CD4-positive, alpha-beta T cell (primary cell): ENCODE measurements around the gene TMA7. TPM values are rescaled to one million over a fixed set of nuclear protein-coding genes. Genes with fewer than 3 reads are reported as not detected.

Experiments
- ATAC-seq: fragments of 200-7000 bp; cut with Tn5 transposase; one replicate; pipeline ENCODE4 v1.10.0; 2022; ENCODE audit warnings: mild to moderate bottlenecking; ENCODE audit not compliant: poor library complexity
- CTCF ChIA-PET: fragments of 350-600 bp; sonication (Branson Sonifier 250); formaldehyde crosslinking; loops from one replicate; lab custom pipeline; 2021; ENCODE audit warnings: antibody characterized with exemption, inconsistent platforms; lab: Charles Lee
- POLR2A ChIA-PET: fragments of 350-600 bp; sonication (Branson Sonifier 250); formaldehyde crosslinking; loops from one replicate; lab custom pipeline; 2021; ENCODE audit warnings: antibody characterized with exemption, inconsistent platforms; lab: Charles Lee
- DNase-seq, 14 experiments: peaks; one replicate each; pipeline ENCODE4 v3.0.0-alpha.2; 2013 to 2020; ENCODE audit warnings: mixed read lengths in 2 of 14
- H3K27ac ChIP-seq, 2 donors: one replicate each; pipeline versions ENCODE4 v1.5.1 to v1.7.0; 2013; ENCODE audit warnings: low read length in 2 of 2, low read depth in 1 of 2, mild to moderate bottlenecking in 1 of 2
- H3K27me3 ChIP-seq, 2 experiments: 1 replicate in 1 of 2; 2 replicates in 1 of 2; pipeline versions ENCODE4 v1.6.1 to v1.7.0; 2013; ENCODE audit warnings: low read length in 2 of 2, control low read depth in 1 of 2, mild to moderate bottlenecking in 1 of 2, moderate library complexity in 1 of 2; ENCODE audit not compliant: insufficient read depth in 2 of 2, control insufficient read depth in 1 of 2
- H3K36me3 ChIP-seq: one replicate; pipeline ENCODE4 v1.6.1; 2013; ENCODE audit warnings: low read length, control low read depth; ENCODE audit not compliant: insufficient read depth
- H3K4me1 ChIP-seq: one replicate; pipeline ENCODE4 v1.6.1; 2013; ENCODE audit warnings: low read length, control low read depth; ENCODE audit not compliant: insufficient read depth
- H3K4me3 ChIP-seq: one replicate; pipeline ENCODE4 v1.5.1; 2013; ENCODE audit warnings: mild to moderate bottlenecking, low read length, moderate library complexity
- H3K9me3 ChIP-seq, 2 experiments: 1 replicate in 1 of 2; 2 replicates in 1 of 2; pipeline versions ENCODE4 v1.6.1 to v1.7.0; 2013; ENCODE audit warnings: low read length in 2 of 2, mild to moderate bottlenecking in 2 of 2, control low read depth in 1 of 2, moderate library complexity in 1 of 2; ENCODE audit not compliant: control insufficient read depth in 1 of 2, insufficient read depth in 1 of 2
- H3K27ac Mint-ChIP-seq: one replicate; pipeline ENCODE4 v1.8.0; 2020; ENCODE audit warnings: mixed read lengths
- H3K27me3 Mint-ChIP-seq: one replicate; pipeline ENCODE4 v1.8.0; 2021; ENCODE audit warnings: mixed read lengths
- H3K36me3 Mint-ChIP-seq: one replicate; pipeline ENCODE4 v1.8.0; 2021; ENCODE audit warnings: low read depth, mixed read lengths
- H3K4me1 Mint-ChIP-seq: one replicate; pipeline ENCODE4 v1.8.0; 2021; ENCODE audit warnings: low read depth, mixed read lengths
- H3K4me3 Mint-ChIP-seq: one replicate; pipeline ENCODE4 v1.8.0; 2020; ENCODE audit warnings: mild to moderate bottlenecking, mixed read lengths
- H3K9me3 Mint-ChIP-seq: one replicate; pipeline ENCODE4 v1.8.0; 2020; ENCODE audit warnings: mixed read lengths
- CTCF ChIP-seq: fragments of 200-600 bp; IDR thresholded peaks from one replicate; pipeline ENCODE4 v1.8.0; 2022; ENCODE audit warnings: antibody characterized with exemption, mild to moderate bottlenecking
- intact Hi-C, 2 experiments: fragments of 100-400 bp; cut with DNase I in 1 of 2; cut with micrococcal nuclease in 1 of 2; formaldehyde crosslinking; loops; one replicate each; pipeline versions ENCODE4 v1.15.1 to v1.9.0; 2023 to 2025; cut with DNase I, micrococcal nuclease
- total RNA-seq, 174 experiments: library from RNA in 2 of 174; stranded (reverse) in 2 of 174; gene quantifications; one replicate each; pipeline ENCODE4 v1.2.3 and lab custom pipeline; 2021 to 2026

TMA7 gene
- total RNA-seq, 2 experiments from 2014 or later = 289 to 297 TPM

- POLR2A ChIA-PET = no interaction called here
These were observed 32.4 kb upstream of the TMA7 start for GRCh38 chr3:48407542-48408099.

GRCh38 chr3:48408823-48409281 lies 31.2 kb upstream of the TMA7 start:
- POLR2A ChIA-PET = no interaction called here
- H3K4me1 Mint-ChIP-seq = no peaks in the 10 kb centered on the region
- intact Hi-C loops = no loop called here
- no peak for TF ChIP-seq CTCF
- no peaks in the 10 kb centered on the region for H3K36me3 Mint-ChIP-seq
- H3K27ac Mint-ChIP-seq = no peak overlapping the region
- no peaks in the 10 kb centered on the region for H3K27me3 Mint-ChIP-seq
- Histone ChIP-seq H3K4me3 (no peak overlapping the region), H3K27me3 (no peaks in the 10 kb centered on the region), H3K9me3 (no peaks in the 10 kb centered on the region), H3K27ac (no peak overlapping the region), H3K4me1 (no peaks in the 10 kb centered on the region), H3K36me3 (no peaks in the 10 kb centered on the region)
- CTCF ChIA-PET = interaction anchor here (2.4 kb wide), 1 partner anchor 27 kb away, joined by 14 read pairs; no protein-coding TSS in a partner anchor
- DNase-seq = peak in 2 of 14 experiments; percentile 1 to 25
- no peak overlapping the region for H3K4me3 Mint-ChIP-seq
- H3K9me3 Mint-ChIP-seq = no peaks in the 10 kb centered on the region
- ATAC-seq = no peak

More at GRCh38 chr3:48407542-48408099, 32.4 kb upstream of the TMA7 start:
- H3K27me3 ChIP-seq = no peaks in the 10 kb centered on the region
- Mint-ChIP-seq H3K27me3 (no peaks in the 10 kb centered on the region), H3K36me3 (no peaks in the 10 kb centered on the region), H3K27ac (no peak overlapping the region), H3K4me3 (no peak overlapping the region), H3K4me1 (no peaks in the 10 kb centered on the region), H3K9me3 (no peaks in the 10 kb centered on the region)
- no peak for TF ChIP-seq CTCF
- H3K27ac ChIP-seq = no peak overlapping the region
- intact Hi-C loops = no loop called here
- H3K9me3 ChIP-seq = no peaks in the 10 kb centered on the region
- ATAC-seq (no peak), DNase-seq (no peak)
- H3K4me1 ChIP-seq = no peaks in the 10 kb centered on the region
- no peaks in the 10 kb centered on the region for H3K36me3 ChIP-seq
- no peak overlapping the region for H3K4me3 ChIP-seq
- CTCF ChIA-PET = interaction anchor here (2.4 kb wide), 1 partner anchor 28 kb away, joined by 14 read pairs; no protein-coding TSS in a partner anchor

- H3K36me3 Mint-ChIP-seq = no peaks in the 10 kb centered on the region
- no peak for ATAC-seq
- Histone ChIP-seq H3K4me3 (no peak overlapping the region), H3K27me3 (no peaks in the 10 kb centered on the region), H3K4me1 (no peaks in the 10 kb centered on the region), H3K36me3 (no peaks in the 10 kb centered on the region), H3K27ac (no peak overlapping the region), H3K9me3 (no peaks in the 10 kb centered on the region)
- no peak overlapping the region for H3K27ac Mint-ChIP-seq
- ChIA-PET POLR2A (no interaction called here), CTCF (no interaction called here)
- TF ChIP-seq CTCF = no peak
- intact Hi-C loops = no loop called here
- H3K9me3 Mint-ChIP-seq = no peaks in the 10 kb centered on the region
- peak in 2 of 14 experiments; percentile 2 to 10 for DNase-seq
- H3K27me3 Mint-ChIP-seq = no peaks in the 10 kb centered on the region
- H3K4me3 Mint-ChIP-seq = no peak overlapping the region
- no peaks in the 10 kb centered on the region for H3K4me1 Mint-ChIP-seq
These were observed 30.5 kb upstream of the TMA7 start for GRCh38 chr3:48409291-48410201.
